22Rv1 (cell line): ENCODE data around the gene ZNF316.

ENCODE experiments used
- CTCF ChIP-seq: fragments of 450-650 bp; IDR thresholded peaks from 2 replicates; pipeline ENCODE4 v1.5.1; 2017; ENCODE audit warnings: mild to moderate bottlenecking
- ZFX ChIP-seq: fragments of 450-650 bp; IDR thresholded peaks from 2 replicates; pipeline ENCODE4 v1.6.1; 2017; ENCODE audit warnings: antibody characterized with exemption, borderline replicate concordance

GRCh38 chr7:6650521-6651011, 13.4 kb downstream of the ZNF316 start:
- no peak for TF ChIP-seq CTCF
- no peak for TF ChIP-seq ZFX
